Testis (tissue), 3 donors: ENCODE data around the gene LCNL1. TPM values are rescaled to one million over a fixed set of nuclear protein-coding genes. Genes with fewer than 3 reads are reported as not detected.
A peak's percentile ranks its signal among the peaks of the same experiment; 100 is the strongest.

ENCODE experiments used
- DNase-seq: peaks from one replicate; pipeline ENCODE4 v3.0.0-alpha.2; 2019
- H3K27ac ChIP-seq, 2 donors: fragments of 200-600 bp; sonication (generic); one replicate each; pipeline ENCODE4 v1.5.1; 2019
- H3K27me3 ChIP-seq: fragments of 200-600 bp; sonication (generic); one replicate; pipeline ENCODE4 v1.5.1; 2019
- H3K36me3 ChIP-seq: fragments of 200-600 bp; sonication (generic); one replicate; pipeline ENCODE4 v1.5.1; 2017; ENCODE audit warnings: low read depth; ENCODE audit errors: missing control alignments
- H3K4me1 ChIP-seq: fragments of 200-600 bp; sonication (generic); one replicate; pipeline ENCODE4 v1.5.1; 2019
- H3K4me3 ChIP-seq, 2 donors: fragments of 200-600 bp; sonication (generic); one replicate each; pipeline ENCODE4 v1.5.1; 2017 to 2019
- H3K9me3 ChIP-seq: fragments of 200-600 bp; sonication (generic); one replicate; pipeline ENCODE4 v1.5.1; 2017
- CTCF ChIP-seq, 3 experiments: fragments of 450-650 bp in 2 of 3; fragments of 200-600 bp in 1 of 3; sonication (generic) in 1 of 3; IDR thresholded peaks; one replicate each; pipeline ENCODE4 v1.5.1; 2016 to 2019; ENCODE audit warnings: antibody characterized with exemption in 3 of 3, mild to moderate bottlenecking in 2 of 3, moderate library complexity in 1 of 3
- POLR2A ChIP-seq: fragments of 450-650 bp; IDR thresholded peaks from one replicate; pipeline ENCODE4 v1.6.1; 2017; ENCODE audit warnings: antibody characterized with exemption, mild to moderate bottlenecking, moderate library complexity
- WGBS, 2 donors: methylation state at CpG; one replicate each; pipeline ENCODE4 v1.1.5; 2018; 5-methylcytosine and 5-hydroxymethylcytosine counted together
- intact Hi-C: fragments of 100-400 bp; cut with DNase I; formaldehyde crosslinking; loops from one replicate; pipeline ENCODE4 v1.15.1; 2023; ENCODE audit warnings: low total_unique reads
- polyA plus RNA-seq: library from polyadenylated mRNA; stranded (reverse); fragments of 350-450 nt; fragmentation: Illumina TruSeq; extraction: RNeasy Lipid Tissue Mini Kit (QIAGEN cat#74804); gene quantifications from one replicate; pipeline ENCODE4 v1.2.3, GENCODE V29; 2014; ENCODE audit warnings: low read depth, low replicate concordance; ENCODE audit not compliant: insufficient read depth
- total RNA-seq, 2 donors: library from RNA; depleted of rRNA; stranded (reverse); fragments of >200 nt; gene quantifications; one replicate each; pipeline ENCODE4 v1.2.3, GENCODE V29; 2016

The LCNL1 gene
- total and polyA plus RNA-seq, 3 donors from 2014 or later: 17.5 to 131 (median 59.3) TPM

GRCh38 chr9:136994888-136995230 lies 12.1 kb downstream of the LCNL1 start:
- Histone ChIP-seq H3K27me3 (no peaks in the 10 kb centered on the region), H3K4me1 (peaks cover 21% of the 10 kb centered on the region)
- 50 to 63% methylated on average over 11 to 40 of the region's 40 CpGs for WGBS, 2 donors

GRCh38 chr9:136995362-136995761 lies 12.6 kb downstream of the LCNL1 start:
- no peak for DNase-seq
- TF ChIP-seq CTCF (IDR thresholded peaks at IDR 0.05): no peak
- no peak for TF ChIP-seq POLR2A
- H3K4me1 ChIP-seq: peaks cover 21% of the 10 kb centered on the region

More at GRCh38 chr9:136994888-136995230, 12.1 kb downstream of the LCNL1 start:
- Histone ChIP-seq H3K4me3 (peak overlapping the region; percentile 12 to 44), H3K27ac (no peak overlapping the region), H3K9me3 (no peaks in the 10 kb centered on the region), H3K36me3 (no peaks in the 10 kb centered on the region)
- DNase-seq: no peak
- TF ChIP-seq CTCF (IDR thresholded peaks at IDR 0.05) (no peak), POLR2A (no peak)
- intact Hi-C loops: no loop called here

GRCh38 chr9:136995772-136996311 lies 13.0 kb downstream of the LCNL1 start:
- intact Hi-C loops: no loop called here
- Histone ChIP-seq H3K27ac (no peak overlapping the region), H3K4me3 (no peak overlapping the region), H3K4me1 (peaks cover 21% of the 10 kb centered on the region), H3K9me3 (no peaks in the 10 kb centered on the region), H3K36me3 (no peaks in the 10 kb centered on the region), H3K27me3 (no peaks in the 10 kb centered on the region)
- WGBS, 2 donors: 17 to 30% methylated on average over 7 to 9 of the region's 12 CpGs
- TF ChIP-seq POLR2A: no peak
- no peak for TF ChIP-seq CTCF (IDR thresholded peaks at IDR 0.05)
- DNase-seq: no peak

More at GRCh38 chr9:136995362-136995761, 12.6 kb downstream of the LCNL1 start:
- intact Hi-C loops: no loop called here
- Histone ChIP-seq H3K9me3 (no peaks in the 10 kb centered on the region), H3K4me3 (peak overlapping the region in 1 of 2 donors; percentile 44), H3K36me3 (no peaks in the 10 kb centered on the region), H3K27me3 (no peaks in the 10 kb centered on the region), H3K27ac (no peak overlapping the region)
- WGBS, 2 donors: 40 to 46% methylated on average over 8 to 30 of the region's 30 CpGs

GRCh38 chr9:136996361-136997292 lies 13.8 kb downstream of the LCNL1 start, which contains the start of gene CLIC3:
Gene CLIC3, minus strand, starts transcription at chr9:136996568. Its CDS starts 25 bp downstream, at chr9:136996543.
- intact Hi-C loops: no loop called here
- H3K27me3 ChIP-seq: no peaks in the 10 kb centered on the region
- peaks cover 14% of the 10 kb centered on the region for H3K4me1 ChIP-seq
- H3K27ac ChIP-seq: no peak within 1 kb of the TSS
- peak within 1 kb of the TSS in 1 of 2 donors; percentile 44 for H3K4me3 ChIP-seq
- H3K9me3 ChIP-seq: no peaks in the 10 kb centered on the region
- TF ChIP-seq CTCF (IDR thresholded peaks at IDR 0.05) (no peak), POLR2A (no peak)
- WGBS, 2 donors: 59 to 90% methylated on average over 3 to 35 of the region's 35 CpGs
- DNase-seq: no peak
- no peaks in the 10 kb centered on the region for H3K36me3 ChIP-seq
